ENCODE data around the gene CBR3. TPM values are rescaled to one million over a fixed set of nuclear protein-coding genes. Genes with fewer than 3 reads are reported as not detected.
"Not testable (repeated sequence)": the region's sequence is repeated elsewhere in the genome, so short reads cannot be mapped to it uniquely, and the experiment has no call there.

The CBR3 gene
- total RNA-seq, 1 experiment from 2014 or later: not detected

GRCh38 chr21:36132696-36133095 is 2.2 kb upstream of the CBR3 start:
- no TSS peak for BruUV-seq (replicated peaks)
- H3K27ac Mint-ChIP-seq (ENCODE audit: unreplicated experiment): no peak overlapping the region
- no peaks in the 10 kb centered on the region for H3K9me3 Mint-ChIP-seq (ENCODE audit: unreplicated experiment)
- H3K4me1 Mint-ChIP-seq (ENCODE audit: low read depth, unreplicated experiment): peaks cover 9% of the 10 kb centered on the region
- no peaks in the 10 kb centered on the region for H3K9me3 ChIP-seq
- H3K27me3 ChIP-seq (replicated peaks; ENCODE audit: control insufficient read depth, insufficient read depth, low read length): no peaks in the 10 kb centered on the region
- CTCF ChIA-PET: no interaction called here
- intact Hi-C loops (cut with micrococcal nuclease; ENCODE audit: unreplicated experiment): no loop called here
- TF ChIP-seq CTCF (IDR thresholded peaks at IDR 0.05; ENCODE audit: insufficient read depth in 1 of 2, low read depth in 1 of 2, low read length in 1 of 2, severe bottlenecking in 1 of 2, unreplicated experiment in 1 of 2): no peak
- no peaks in the 10 kb centered on the region for H3K36me3 ChIP-seq (ENCODE audit: control insufficient read depth, insufficient read depth, low read length)
- DNase-seq: no peak
- peaks cover 10% of the 10 kb centered on the region for H3K4me1 ChIP-seq
- H3K4me3 ChIP-seq (ENCODE audit: low read depth, low read length): no peak overlapping the region
- POLR2A ChIA-PET: no interaction called here
- no peak overlapping the region for H3K4me3 Mint-ChIP-seq (ENCODE audit: unreplicated experiment)
- H3K27me3 Mint-ChIP-seq (ENCODE audit: insufficient read depth, unreplicated experiment): peaks cover 3% of the 10 kb centered on the region
- H3K36me3 Mint-ChIP-seq (ENCODE audit: insufficient read depth, unreplicated experiment): no peaks in the 10 kb centered on the region

- Mint-ChIP-seq H3K9me3 (ENCODE audit: unreplicated experiment) (no peaks in the 10 kb centered on the region), H3K36me3 (ENCODE audit: insufficient read depth, unreplicated experiment) (no peaks in the 10 kb centered on the region), H3K27ac (ENCODE audit: unreplicated experiment) (no peak overlapping the region), H3K4me1 (ENCODE audit: low read depth, unreplicated experiment) (no peaks in the 10 kb centered on the region), H3K27me3 (ENCODE audit: insufficient read depth, unreplicated experiment) (peaks cover 3% of the 10 kb centered on the region), H3K4me3 (ENCODE audit: unreplicated experiment) (peak overlapping the region; percentile 68)
- no TSS peak for BruUV-seq (replicated peaks)
- TF ChIP-seq CTCF (IDR thresholded peaks at IDR 0.05; ENCODE audit: insufficient read depth in 1 of 2, low read depth in 1 of 2, low read length in 1 of 2, severe bottlenecking in 1 of 2, unreplicated experiment in 1 of 2): no peak
- H3K4me1 ChIP-seq: peaks cover 10% of the 10 kb centered on the region
- H3K27me3 ChIP-seq (replicated peaks; ENCODE audit: control insufficient read depth, insufficient read depth, low read length): no peaks in the 10 kb centered on the region
- H3K9me3 ChIP-seq: no peaks in the 10 kb centered on the region
- intact Hi-C loops (cut with micrococcal nuclease; ENCODE audit: unreplicated experiment): no loop called here
- POLR2A ChIA-PET: interaction anchor here (0.5 kb wide), 1 partner anchor 184 kb away, joined by 4 read pairs; no protein-coding TSS in a partner anchor
- H3K4me3 ChIP-seq (ENCODE audit: low read depth, low read length): peak overlapping the region; percentile 58
- CTCF ChIA-PET: interaction anchor here (0.6 kb wide), 1 partner anchor 152 kb away, joined by 6 read pairs; no protein-coding TSS in a partner anchor
- DNase-seq: peak; percentile 29 to 46
- no peaks in the 10 kb centered on the region for H3K36me3 ChIP-seq (ENCODE audit: control insufficient read depth, insufficient read depth, low read length)
Observed at GRCh38 chr21:36135391-36136102, 668 bp downstream of the CBR3 start.

GRCh38 chr21:36139791-36140190 is 4.9 kb downstream of the CBR3 start:
- DNase-seq; H3K9me3 ChIP-seq; BruUV-seq (replicated peaks); H3K36me3 ChIP-seq (ENCODE audit: control insufficient read depth, insufficient read depth, low read length); H3K27me3 ChIP-seq (replicated peaks; ENCODE audit: control insufficient read depth, insufficient read depth, low read length); H3K27me3 Mint-ChIP-seq (ENCODE audit: insufficient read depth, unreplicated experiment); H3K9me3 Mint-ChIP-seq (ENCODE audit: unreplicated experiment); POLR2A ChIA-PET; H3K36me3 Mint-ChIP-seq (ENCODE audit: insufficient read depth, unreplicated experiment); CTCF ChIA-PET; H3K4me1 ChIP-seq; H3K27ac Mint-ChIP-seq (ENCODE audit: unreplicated experiment); H3K4me3 ChIP-seq (ENCODE audit: low read depth, low read length); H3K4me3 Mint-ChIP-seq (ENCODE audit: unreplicated experiment): not testable (repeated sequence)
- H3K4me1 Mint-ChIP-seq (ENCODE audit: low read depth, unreplicated experiment): peaks cover 15% of the 10 kb centered on the region
- intact Hi-C loops (cut with micrococcal nuclease; ENCODE audit: unreplicated experiment): loop anchor here (5.0 kb wide), 1 partner anchor 248 kb away; the partner anchor contains the start of gene CHAF1B
